LNCaP clone FGC (cell line): Measurements from ENCODE around the gene ICAM1.

ENCODE experiments used
- DNase-seq: peaks from one replicate; pipeline ENCODE4 v3.0.0-alpha.2; 2011; ENCODE audit warnings: low read depth
- H3K4me3 ChIP-seq: 2 replicates; pipeline ENCODE4 v1.5.1; 2011; ENCODE audit warnings: mild to moderate bottlenecking, low read depth, low read length, control low read depth
- TF ChIP-seq, protein P1 (sequence below): IDR thresholded peaks from 2 replicates; pipeline ENCODE4 v1.5.1; 2012; ENCODE audit warnings: mild to moderate bottlenecking; ENCODE audit not compliant: control insufficient read depth, insufficient read depth; ENCODE audit errors: extremely low read depth

Gene ICAM1

DNA sequence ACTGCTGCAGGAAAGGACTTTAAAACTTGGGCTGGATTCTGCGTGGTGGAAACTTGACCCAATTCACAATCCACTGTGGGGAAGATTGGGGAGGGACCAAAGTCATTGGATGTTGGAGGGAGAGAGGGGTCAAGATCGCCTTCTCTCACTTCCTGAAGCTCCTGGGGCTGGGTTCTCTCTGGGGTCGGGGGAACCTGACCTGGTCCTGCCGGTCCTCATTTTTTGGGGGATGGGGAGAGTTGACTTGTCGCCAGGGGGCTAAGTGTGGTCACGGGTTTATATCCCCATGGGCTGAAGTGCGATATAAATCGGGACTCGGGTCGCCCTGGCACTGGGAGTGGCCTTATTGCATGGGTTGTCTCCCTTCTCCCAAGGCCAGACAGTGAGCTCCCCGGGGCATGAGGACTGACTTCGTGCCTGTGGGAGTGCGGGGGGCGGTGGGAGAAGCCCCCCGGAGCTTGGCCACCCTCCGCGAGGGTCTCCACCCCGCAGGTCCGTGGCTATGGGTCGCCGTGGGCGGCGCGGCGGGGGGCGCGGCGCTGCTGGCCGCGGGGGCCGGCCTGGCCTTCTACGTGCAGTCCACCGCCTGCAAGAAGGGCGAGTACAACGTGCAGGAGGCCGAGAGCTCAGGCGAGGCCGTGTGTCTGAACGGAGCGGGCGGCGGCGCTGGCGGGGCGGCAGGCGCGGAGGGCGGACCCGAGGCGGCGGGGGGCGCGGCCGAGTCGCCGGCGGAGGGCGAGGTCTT, 25.1 kb downstream of the ICAM1 start:
- TF ChIP-seq, protein P1, sequence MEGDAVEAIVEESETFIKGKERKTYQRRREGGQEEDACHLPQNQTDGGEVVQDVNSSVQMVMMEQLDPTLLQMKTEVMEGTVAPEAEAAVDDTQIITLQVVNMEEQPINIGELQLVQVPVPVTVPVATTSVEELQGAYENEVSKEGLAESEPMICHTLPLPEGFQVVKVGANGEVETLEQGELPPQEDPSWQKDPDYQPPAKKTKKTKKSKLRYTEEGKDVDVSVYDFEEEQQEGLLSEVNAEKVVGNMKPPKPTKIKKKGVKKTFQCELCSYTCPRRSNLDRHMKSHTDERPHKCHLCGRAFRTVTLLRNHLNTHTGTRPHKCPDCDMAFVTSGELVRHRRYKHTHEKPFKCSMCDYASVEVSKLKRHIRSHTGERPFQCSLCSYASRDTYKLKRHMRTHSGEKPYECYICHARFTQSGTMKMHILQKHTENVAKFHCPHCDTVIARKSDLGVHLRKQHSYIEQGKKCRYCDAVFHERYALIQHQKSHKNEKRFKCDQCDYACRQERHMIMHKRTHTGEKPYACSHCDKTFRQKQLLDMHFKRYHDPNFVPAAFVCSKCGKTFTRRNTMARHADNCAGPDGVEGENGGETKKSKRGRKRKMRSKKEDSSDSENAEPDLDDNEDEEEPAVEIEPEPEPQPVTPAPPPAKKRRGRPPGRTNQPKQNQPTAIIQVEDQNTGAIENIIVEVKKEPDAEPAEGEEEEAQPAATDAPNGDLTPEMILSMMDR: no peak

DNA sequence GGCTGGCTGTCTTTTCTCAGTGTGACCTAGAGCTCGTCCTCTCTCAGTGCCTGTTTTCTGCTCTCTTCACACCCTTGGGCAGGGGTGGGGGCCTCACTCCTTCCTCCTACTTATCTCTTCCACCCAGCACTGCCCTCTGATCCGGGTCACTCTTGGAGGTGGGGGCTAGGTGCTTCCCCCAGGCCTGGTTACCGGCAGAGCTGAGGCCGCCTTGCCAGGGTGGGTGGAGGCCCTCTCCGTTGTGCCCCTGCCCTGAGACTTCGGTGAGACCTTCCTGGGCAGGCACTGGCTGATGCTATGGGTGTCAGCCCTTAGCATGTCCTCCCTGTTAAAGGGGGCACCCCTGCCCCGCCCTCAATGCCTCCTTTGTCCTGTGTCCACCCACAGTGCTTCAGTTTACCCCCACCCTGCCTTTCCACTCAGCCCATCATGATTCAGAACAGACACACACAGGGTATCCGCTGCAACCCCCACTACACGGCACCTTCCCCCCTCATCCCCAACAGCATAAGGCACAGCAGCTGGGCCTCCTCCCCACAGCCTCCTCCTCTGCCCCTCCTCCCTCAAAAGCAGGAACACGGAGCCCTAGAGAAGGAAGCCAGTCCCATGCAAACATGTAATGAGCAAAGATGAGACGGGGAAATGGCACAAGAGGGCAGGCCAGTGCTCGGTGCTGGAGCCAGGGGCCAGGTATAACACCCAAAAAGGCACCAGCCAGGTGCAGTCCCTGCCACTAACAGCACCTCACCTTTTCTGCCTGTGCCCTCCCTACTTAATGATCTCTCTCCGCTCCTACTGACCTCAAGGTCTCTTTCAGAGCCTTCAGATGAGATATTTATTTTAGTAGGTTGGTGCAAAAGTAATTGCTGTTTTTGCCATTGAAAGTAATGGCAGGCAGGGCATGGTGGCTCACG, 28.9 kb downstream of the ICAM1 start:
- no peak for DNase-seq
- TF ChIP-seq, protein P1: no peak
- H3K4me3 ChIP-seq: no peak overlapping the region

More for the DNA sequence above, 25.1 kb downstream of the ICAM1 start:
- no peak overlapping the region for H3K4me3 ChIP-seq
- DNase-seq: no peak

DNA sequence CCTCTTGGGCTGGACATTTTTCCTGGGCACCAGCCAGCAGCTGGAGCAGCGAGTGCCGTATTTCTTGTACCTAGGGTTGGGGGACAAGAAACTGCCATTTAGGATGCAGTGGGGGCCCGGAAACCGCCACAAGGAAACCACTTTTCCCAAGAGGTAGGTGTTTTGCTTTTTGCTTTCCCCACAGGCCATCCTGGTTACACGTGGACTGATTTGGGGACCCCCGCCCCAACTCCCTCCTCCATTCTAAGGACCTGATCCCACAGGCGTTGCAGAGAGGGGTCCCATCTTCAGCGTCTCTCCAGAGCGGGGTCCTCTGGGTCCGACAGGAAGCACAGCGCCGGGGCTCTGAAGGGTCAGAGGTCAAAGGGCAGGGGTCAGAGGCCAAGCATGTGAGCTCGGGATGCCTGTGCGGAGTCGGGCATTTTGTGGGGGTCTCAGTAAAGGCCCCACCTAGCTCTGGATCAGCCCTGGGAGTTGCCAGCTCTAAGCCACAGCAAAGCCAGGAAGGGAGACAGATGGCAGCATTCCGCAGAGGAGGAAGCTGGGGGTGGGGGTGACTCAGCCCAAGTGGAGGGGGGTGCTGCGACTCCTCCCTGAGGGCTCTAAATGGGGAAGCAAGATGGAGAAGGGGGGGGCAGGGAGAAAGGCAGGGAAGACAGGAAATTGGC, 34.4 kb downstream of the ICAM1 start:
- TF ChIP-seq, protein P1: no peak
- H3K4me3 ChIP-seq: no peak overlapping the region
- no peak for DNase-seq

DNA sequence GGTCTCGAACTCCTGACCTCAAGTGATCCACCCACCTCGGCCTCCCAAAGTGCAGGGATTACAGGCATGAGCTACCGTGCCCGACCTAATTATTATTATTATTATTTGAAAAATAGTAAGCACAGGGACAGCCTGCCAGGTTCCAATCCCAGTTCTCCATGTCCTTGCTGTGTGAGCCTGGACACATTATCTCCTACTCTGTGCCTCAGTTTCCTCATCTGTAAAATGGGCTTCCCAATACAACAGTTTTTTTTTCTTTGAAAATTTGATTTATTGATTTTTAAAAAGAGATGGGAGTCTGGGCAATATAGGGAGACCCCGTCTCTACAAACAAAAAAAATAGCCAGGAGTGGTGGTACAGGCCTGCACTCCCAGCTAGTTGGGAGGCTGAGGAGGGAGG, 35.4 kb downstream of the ICAM1 start:
- H3K4me3 ChIP-seq: no peak overlapping the region
- no peak for DNase-seq
- TF ChIP-seq, protein P1: no peak

DNA sequence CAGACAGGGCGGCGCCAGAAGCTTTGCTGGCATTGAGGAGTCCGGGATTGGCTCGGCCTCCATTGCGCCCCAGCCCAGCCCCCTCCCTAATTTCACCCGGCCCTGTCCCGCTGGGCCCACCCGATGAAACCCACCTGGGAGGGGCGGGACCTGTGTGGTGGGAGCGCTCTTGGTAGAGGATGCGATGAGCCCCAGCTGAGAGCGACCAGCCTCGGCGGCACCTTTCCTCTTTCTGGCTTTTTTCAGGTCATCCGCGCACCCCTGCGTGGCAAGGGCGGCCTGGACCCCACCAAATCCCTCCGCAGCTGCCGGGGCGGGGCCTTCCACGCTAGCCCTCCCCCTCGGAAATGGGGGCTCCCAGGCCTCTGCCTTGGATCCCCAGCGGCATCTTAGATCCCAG, 38.5 kb downstream of the ICAM1 start, which contains the start of gene ZGLP1:
ZGLP1 (minus strand) TSS at position 393 of the 400 bp plus-strand sequence.
- H3K4me3 ChIP-seq: no peak within 1 kb of the TSS
- DNase-seq: no peak
- TF ChIP-seq, protein P1: no peak

DNA sequence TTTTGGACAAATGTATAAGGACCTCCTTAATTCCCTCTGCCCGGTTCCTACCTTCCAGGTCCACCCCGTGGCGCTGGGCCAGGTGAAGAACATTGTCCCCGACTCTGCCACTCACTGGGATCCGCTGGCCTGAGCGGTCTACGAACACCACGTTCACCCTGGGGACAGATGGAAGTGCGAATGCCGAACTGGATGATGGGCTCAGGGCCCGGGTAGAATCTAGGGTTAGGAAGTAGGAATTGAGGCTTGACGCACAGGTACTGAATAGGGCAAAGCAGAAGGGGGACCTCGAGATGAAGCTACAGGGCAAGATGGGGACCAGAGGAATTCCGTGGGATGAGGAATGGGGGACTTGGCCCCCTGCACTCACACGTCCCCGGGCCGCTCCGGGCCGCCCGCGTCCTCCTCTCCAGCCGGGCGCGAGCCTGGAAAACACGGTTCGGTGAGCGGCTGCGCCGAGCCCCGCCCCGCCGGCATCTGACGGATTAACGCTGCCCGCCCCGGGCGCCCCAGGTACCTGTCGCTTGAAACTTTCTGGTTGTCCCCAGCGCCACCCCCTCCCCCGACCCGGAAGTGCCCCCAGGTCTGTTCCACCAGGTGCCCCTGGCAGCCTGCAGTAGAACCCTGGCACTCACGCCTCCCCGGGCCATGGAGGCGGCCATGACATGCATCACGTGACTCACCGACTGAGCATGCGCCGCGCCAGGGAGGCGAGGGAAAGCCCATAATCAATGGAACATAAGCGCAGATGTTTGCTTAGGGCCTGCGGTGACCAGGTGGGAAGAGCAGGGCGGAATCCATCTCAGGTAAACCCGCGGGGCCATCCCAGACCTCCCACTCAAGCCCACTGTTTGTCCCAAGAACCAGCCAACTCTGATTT, 44.7 kb downstream of the ICAM1 start, which contains the start of gene FDX2:
FDX2 (minus strand) TSS at position 681 of the 880 bp plus-strand sequence; CDS start at position 662, 19 bp downstream.
- TF ChIP-seq, protein P1: no peak
- peak within 1 kb of the TSS; percentile 74 for H3K4me3 ChIP-seq
- peak; percentile 57 for DNase-seq
